Testis (tissue), 2 donors: ENCODE measurements around the gene CDK16.

Experiments
- CTCF ChIP-seq, 3 experiments: fragments of 450-650 bp in 2 of 3; fragments of 200-600 bp in 1 of 3; sonication (generic) in 1 of 3; IDR thresholded peaks; one replicate each; pipeline ENCODE4 v1.5.1; 2016 to 2019; ENCODE audit warnings: antibody characterized with exemption in 3 of 3, mild to moderate bottlenecking in 2 of 3, moderate library complexity in 1 of 3
- POLR2A ChIP-seq: fragments of 450-650 bp; IDR thresholded peaks from one replicate; pipeline ENCODE4 v1.6.1; 2017; ENCODE audit warnings: antibody characterized with exemption, mild to moderate bottlenecking, moderate library complexity

DNA sequence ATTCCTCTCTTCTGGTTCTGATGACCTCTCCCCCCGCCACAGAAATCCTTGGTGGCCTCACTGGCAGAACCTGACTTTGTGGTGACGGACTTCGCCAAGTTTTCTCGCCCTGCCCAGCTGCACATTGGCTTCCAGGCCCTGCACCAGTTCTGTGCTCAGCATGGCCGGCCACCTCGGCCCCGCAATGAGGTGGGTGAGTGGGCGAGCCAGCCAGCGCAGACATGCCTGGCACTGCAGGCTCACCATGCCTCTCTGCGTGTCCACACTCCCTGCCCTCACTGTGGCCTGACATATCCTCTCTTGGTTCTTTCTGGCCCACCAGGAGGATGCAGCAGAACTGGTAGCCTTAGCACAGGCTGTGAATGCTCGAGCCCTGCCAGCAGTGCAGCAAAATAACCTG is 16.2 kb upstream of the CDK16 start:
- TF ChIP-seq CTCF (IDR thresholded peaks at IDR 0.05) (no peak), POLR2A (no peak)
